Amniotic epithelial cell (primary cell): ENCODE results near the gene PREX1.
A peak's percentile ranks its signal among the peaks of the same experiment; 100 is the strongest.
"Not testable (repeated sequence)": the region's sequence is repeated elsewhere in the genome, so short reads cannot be mapped to it uniquely, and the experiment has no call there.

Experiments used
- DNase-seq: peaks from one replicate; pipeline ENCODE4 v3.0.0-alpha.2; 2010; ENCODE audit warnings: low read depth

The PREX1 gene

DNA sequence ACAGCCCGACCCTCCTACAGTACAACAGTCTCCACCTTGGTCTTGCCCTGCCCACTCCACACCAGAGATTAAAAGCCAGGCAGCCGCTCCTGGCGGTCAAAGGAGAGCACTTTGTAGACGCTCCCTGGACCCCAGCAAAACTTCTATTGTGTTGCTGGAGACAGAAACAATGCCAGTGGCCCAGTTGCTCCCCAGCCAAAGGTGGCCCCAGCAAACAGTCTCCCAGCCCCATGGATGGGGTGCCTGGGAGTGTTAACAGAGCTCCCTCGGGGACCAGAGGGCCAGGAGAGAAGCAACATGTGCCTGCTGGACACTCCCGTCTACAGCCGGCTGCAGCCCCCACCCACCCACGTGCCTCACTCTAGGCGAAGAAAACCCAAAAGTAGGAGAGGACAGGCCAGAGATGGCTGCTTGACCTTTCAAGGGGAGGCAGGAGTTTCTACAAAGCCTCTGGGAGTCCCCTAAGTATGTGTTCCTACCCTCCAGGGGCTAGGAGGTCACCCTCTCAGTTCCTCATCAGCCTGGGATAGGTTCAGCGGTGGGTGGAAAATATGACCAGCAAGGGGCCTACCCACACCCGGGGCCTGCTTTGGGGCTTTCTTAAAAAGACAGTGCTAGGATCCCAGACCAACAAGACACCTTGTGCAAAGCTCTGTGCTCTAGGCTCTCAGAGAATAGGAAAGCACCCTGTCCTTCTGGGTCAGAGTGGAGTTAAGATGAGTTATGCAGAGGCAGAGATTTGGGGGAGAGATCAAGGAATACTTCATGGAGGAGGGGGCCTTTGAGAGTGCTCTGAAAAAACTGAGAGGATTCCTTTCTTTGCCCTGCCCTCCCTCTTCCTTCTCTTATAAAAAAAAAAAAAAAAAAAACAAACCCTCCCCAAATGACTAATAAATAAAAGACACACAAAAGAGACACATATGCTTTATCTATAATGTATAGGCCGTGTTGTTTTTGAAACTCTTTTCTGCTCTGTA is 19.0 kb upstream of the PREX1 start:
- DNase-seq: peak; percentile 23

GRCh38 chr20:48845721-48846306 is 18.0 kb upstream of the PREX1 start:
- DNase-seq: no peak

- DNase-seq: peak; percentile 72
Observed at GRCh38 chr20:48844996-48845395, 17.2 kb upstream of the PREX1 start.

GRCh38 chr20:48843896-48844295 is 16.1 kb upstream of the PREX1 start:
- DNase-seq: not testable (repeated sequence)

DNA sequence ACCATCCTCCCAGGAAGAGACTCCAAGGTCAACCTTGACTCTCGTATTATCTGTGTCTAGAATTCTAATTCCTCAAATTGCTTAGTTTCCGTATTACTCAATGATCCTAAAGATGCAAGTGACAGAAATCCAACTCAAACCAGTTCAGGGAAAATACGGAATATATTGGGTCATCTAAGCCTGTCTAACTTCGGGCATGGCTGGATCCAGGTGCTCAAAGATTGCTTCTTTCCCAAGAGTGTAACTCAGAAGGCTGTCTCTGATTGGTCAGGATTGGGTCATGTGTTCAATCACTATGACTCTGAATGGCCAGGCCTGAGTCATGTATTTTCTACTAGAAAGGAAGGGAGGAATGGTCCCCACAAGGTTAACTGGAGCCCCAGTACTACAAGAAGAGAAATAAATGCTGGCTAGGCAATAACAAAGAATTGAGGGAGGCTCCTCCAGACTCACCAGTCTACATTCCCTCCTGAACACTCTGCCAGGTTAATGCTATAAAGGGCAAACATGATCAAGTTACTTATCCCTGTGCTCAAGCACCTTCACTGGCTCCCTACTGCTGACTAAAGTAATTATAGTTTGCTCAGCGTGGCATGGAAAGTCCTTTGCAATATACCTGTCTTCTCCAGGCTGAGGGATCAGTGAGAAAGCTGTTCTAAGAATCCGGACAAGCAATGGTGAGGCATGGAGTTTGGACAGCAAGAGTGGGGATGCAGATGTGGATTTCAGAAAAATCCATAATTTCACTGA is 15.4 kb upstream of the PREX1 start:
- peak; percentile 25 for DNase-seq

DNA sequence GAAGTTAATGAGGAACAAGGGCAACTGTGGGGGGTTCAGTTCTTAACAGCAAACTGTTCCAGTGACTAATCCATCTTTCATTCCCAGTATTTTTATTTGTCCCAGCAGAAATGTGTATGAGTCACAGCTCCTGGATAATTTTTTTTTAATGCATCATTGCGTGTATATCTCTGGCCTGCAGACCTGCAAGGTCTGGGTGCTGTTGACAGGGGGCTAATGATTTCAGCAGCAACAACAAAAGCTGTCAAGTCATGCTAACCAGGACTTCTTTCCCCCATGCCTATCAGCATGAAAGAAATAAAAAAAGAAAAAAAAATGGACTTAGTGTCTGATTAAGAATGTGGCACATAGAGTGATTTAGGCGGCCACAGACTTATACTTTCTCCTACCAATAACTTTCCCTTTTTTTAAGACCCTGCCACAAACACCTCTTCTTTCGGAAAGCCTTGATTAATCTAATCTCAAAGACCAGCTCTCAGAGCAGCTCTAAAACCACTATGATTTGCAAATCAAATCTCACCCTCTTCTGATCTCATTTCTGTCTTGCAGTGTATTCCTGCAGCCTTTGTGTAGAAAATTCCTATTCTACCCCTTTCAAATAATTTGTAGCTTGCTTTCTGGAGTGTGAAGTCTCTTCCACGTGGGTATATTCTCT is 14.2 kb upstream of the PREX1 start:
- DNase-seq: peak; percentile 87

GRCh38 chr20:48841196-48841874 is 13.5 kb upstream of the PREX1 start:
- DNase-seq: no peak

DNA sequence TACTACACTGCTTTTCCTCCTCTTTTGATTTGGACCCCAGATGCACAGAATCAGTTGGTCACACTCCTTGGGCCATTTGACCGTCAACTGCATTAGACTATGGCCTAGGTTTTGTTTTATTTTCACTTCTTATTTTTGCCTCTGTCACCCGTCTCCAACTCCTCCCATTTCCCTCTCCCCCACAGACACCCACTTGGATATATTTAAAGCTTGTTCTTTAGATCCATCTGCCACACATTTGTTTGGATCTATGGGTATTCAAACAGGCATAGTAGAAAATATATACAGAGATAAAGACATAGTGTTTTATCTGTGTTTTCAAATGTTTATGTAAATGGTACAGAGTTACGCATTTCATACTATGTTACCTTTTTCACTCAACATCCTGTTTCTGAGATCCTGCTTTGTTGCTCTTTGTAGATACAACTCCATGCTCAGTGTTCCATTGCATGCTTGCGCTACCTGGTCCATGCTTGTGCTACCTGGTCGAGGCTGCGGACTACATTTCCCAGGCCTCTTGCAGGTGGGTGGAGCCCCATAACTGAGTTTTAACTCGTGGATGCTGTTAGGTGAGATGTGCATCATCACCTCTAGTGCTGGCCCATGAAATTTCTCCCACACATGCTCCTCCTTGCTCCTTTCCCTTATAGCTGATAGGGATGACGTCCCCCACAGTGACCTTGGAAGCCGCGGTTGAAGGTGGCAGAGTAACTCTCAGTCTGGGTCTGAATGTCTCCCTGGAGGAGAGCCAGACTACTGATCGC is 11.5 kb upstream of the PREX1 start:
- no peak for DNase-seq

GRCh38 chr20:48837014-48837413 is 9.2 kb upstream of the PREX1 start:
- no peak for DNase-seq

- DNase-seq: no peak
Observed at GRCh38 chr20:48835390-48835789, 7.6 kb upstream of the PREX1 start.

- DNase-seq: no peak
Observed at GRCh38 chr20:48834278-48834677, 6.5 kb upstream of the PREX1 start.

GRCh38 chr20:48832405-48832730 is 4.6 kb upstream of the PREX1 start:
- DNase-seq: no peak

- DNase-seq: peak; percentile 51
Observed at GRCh38 chr20:48831718-48832404, 4.1 kb upstream of the PREX1 start.

DNA sequence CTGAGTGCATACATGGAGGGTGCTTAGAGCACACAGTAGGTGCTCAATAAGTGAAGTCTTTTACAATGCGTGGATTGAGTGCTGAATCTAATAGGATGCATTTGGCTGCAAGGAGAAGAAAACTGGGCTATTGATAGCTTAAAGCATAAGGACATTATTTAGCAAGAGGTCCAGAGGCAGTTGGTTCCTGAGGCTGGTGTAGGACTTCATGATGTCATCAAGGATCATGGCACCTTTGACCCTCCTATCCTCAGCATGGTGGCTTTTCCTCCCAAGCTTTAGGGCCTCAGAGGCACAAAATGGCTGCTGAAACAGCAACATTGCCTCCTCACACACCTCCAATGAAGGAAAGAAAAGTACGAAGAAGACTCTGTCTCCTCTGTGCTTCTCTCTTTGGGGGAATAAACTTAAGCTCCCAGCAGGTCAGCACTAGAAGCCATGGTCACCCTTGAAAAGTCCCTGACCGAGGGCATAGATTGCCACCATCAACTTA is 3.1 kb upstream of the PREX1 start:
- DNase-seq: no peak

- no peak for DNase-seq
Observed at GRCh38 chr20:48829940-48830339, 2.1 kb upstream of the PREX1 start.

DNA sequence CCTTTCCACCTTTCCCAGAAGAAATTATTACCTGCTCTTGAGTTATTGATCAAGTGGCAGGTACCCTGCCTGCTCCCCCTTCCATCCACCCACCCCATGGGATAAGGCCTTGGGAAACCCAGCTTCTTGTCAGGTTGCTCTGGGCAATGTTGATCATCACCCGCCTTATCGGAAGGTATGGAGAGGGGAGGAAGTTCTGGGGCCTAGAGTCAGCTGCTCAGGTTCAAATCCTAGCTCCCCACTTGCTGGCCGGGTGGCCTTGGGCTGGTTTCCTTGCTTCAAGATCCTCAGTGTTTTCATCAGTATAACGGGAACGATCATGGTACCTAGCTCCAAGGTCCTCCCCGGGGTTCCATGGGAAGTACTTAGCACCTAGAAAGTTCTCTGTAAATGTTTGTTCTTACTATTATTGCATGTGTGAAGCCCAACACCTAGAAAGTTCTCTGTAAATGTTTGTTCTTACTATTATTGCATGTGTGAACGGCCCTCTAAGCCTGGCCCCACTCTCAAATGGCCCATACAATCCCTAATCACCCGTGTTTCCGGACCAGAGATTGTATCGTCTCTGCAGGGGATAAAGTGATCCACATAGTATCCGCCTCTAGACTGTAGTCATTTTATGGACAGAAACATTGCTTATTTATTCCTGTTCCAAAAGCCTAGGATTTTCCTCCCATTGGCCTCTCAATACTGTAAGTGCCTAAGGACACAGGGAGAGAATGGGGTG is 1.1 kb upstream of the PREX1 start:
- DNase-seq: no peak

GRCh38 chr20:48826883-48827771 is 672 bp downstream of the PREX1 start:
- no peak for DNase-seq

- not testable (repeated sequence) for DNase-seq
Observed at GRCh38 chr20:48826480-48826879, 1.3 kb downstream of the PREX1 start.
